B cell (primary cell): ENCODE results near the gene ACOXL. TPM values are rescaled to one million over a fixed set of nuclear protein-coding genes. Genes with fewer than 3 reads are reported as not detected.

Experiments used
- ATAC-seq: fragments of 200-7000 bp; cut with Tn5 transposase; one replicate; pipeline ENCODE4 v1.10.0; 2021; ENCODE audit warnings: low read depth, mild to moderate bottlenecking, moderate number of reproducible peaks, moderate library complexity
- CTCF ChIA-PET: fragments of 350-600 bp; sonication (Branson Sonifier 250); formaldehyde crosslinking; loops from one replicate; lab custom pipeline; 2021; ENCODE audit warnings: antibody characterized with exemption, inconsistent platforms; lab: Charles Lee
- POLR2A ChIA-PET: fragments of 350-600 bp; sonication (Branson Sonifier 250); formaldehyde crosslinking; loops from one replicate; lab custom pipeline; 2021; ENCODE audit warnings: antibody characterized with exemption; lab: Charles Lee
- DNase-seq: peaks from one replicate; pipeline ENCODE4 v3.0.0; 2013
- H2AFZ ChIP-seq: 2 replicates; pipeline ENCODE4 v1.6.1; 2012; ENCODE audit warnings: mild to moderate bottlenecking, low read depth, low read length; ENCODE audit not compliant: insufficient read depth, poor library complexity, severe bottlenecking
- H3K27ac ChIP-seq, 2 donors: 1 replicate in 1 of 2; 2 replicates in 1 of 2; pipeline ENCODE4 v1.5.1; 2012 to 2013; ENCODE audit warnings: low read length in 2 of 2, mild to moderate bottlenecking in 2 of 2, moderate library complexity in 1 of 2
- H3K27me3 ChIP-seq, 4 experiments: fragments of 200-600 bp in 1 of 4; sonication (generic) in 1 of 4; replicated peaks in 1 of 4; 1 replicate in 2 of 4; 2 replicates in 2 of 4; pipeline versions ENCODE4 v1.6.1 to v1.7.0; 2013 to 2016; ENCODE audit warnings: low read length in 3 of 4, mild to moderate bottlenecking in 2 of 4, mixed read lengths in 1 of 4, moderate library complexity in 1 of 4; ENCODE audit not compliant: insufficient read depth in 4 of 4, control insufficient read depth in 3 of 4; ENCODE audit errors: control extremely low read depth in 1 of 4
- H3K36me3 ChIP-seq, 2 experiments: replicated peaks in 1 of 2; 1 replicate in 1 of 2; 2 replicates in 1 of 2; pipeline versions ENCODE4 v1.6.1 to v1.7.1; 2013; ENCODE audit warnings: low read length in 1 of 2; ENCODE audit not compliant: insufficient read depth in 2 of 2, control insufficient read depth in 1 of 2; ENCODE audit errors: control extremely low read depth in 1 of 2, extremely low read depth in 1 of 2
- H3K4me1 ChIP-seq, 2 donors: fragments of 200-600 bp in 1 of 2; sonication (generic) in 1 of 2; 1 replicate in 1 of 2; 2 replicates in 1 of 2; pipeline versions ENCODE4 v1.5.1 to v1.6.1; 2013 to 2017; ENCODE audit warnings: low read length in 2 of 2; ENCODE audit not compliant: control insufficient read depth in 2 of 2, insufficient read depth in 2 of 2
- H3K4me2 ChIP-seq: replicated peaks from 2 replicates; pipeline ENCODE3; 2012; ENCODE audit warnings: mild to moderate bottlenecking, low read depth, low read length; ENCODE audit not compliant: poor library complexity, severe bottlenecking
- H3K4me3 ChIP-seq, 5 experiments: fragments of 200-600 bp in 1 of 5; sonication (generic) in 1 of 5; 1 replicate in 3 of 5; 2 replicates in 2 of 5; pipeline versions ENCODE4 v1.5.1 to v1.7.0; 2011 to 2016; ENCODE audit warnings: low read length in 4 of 5, mild to moderate bottlenecking in 4 of 5, low read depth in 2 of 5, control low read depth in 1 of 5, moderate library complexity in 1 of 5; ENCODE audit not compliant: insufficient read depth in 1 of 5; ENCODE audit errors: control extremely low read depth in 1 of 5, extremely low read depth in 1 of 5
- H3K79me2 ChIP-seq: fragments of 200-600 bp; sonication (generic); one replicate; pipeline ENCODE4 v1.6.0; 2016; ENCODE audit warnings: low read length; ENCODE audit not compliant: control insufficient read depth, insufficient read depth
- H3K9ac ChIP-seq: fragments of 200-600 bp; sonication (generic); 2 replicates; pipeline ENCODE4 v1.6.1; 2017; ENCODE audit warnings: mild to moderate bottlenecking, low read length, moderate library complexity
- H3K9me3 ChIP-seq, 3 donors: one replicate each; pipeline versions ENCODE4 v1.6.1 to v1.7.1; 2013; ENCODE audit warnings: low read length in 2 of 3; ENCODE audit not compliant: control insufficient read depth in 2 of 3, insufficient read depth in 1 of 3; ENCODE audit errors: control extremely low read depth in 1 of 3
- H4K20me1 ChIP-seq: 2 replicates; pipeline ENCODE4 v1.6.0; 2012; ENCODE audit warnings: mild to moderate bottlenecking, low read length; ENCODE audit not compliant: insufficient read depth, control insufficient read depth, poor library complexity, severe bottlenecking
- H3K27ac Mint-ChIP-seq: one replicate; pipeline ENCODE4 v1.8.0; 2021; ENCODE audit warnings: mixed read lengths
- H3K27me3 Mint-ChIP-seq: one replicate; pipeline ENCODE4 v1.8.0; 2021; ENCODE audit warnings: mixed read lengths
- H3K4me1 Mint-ChIP-seq: one replicate; pipeline ENCODE4 v1.8.0; 2021; ENCODE audit warnings: mixed read lengths
- H3K4me3 Mint-ChIP-seq: one replicate; pipeline ENCODE4 v1.8.0; 2021; ENCODE audit warnings: mixed read lengths
- H3K9me3 Mint-ChIP-seq: one replicate; pipeline ENCODE4 v1.8.0; 2022; ENCODE audit warnings: mixed read lengths; ENCODE audit not compliant: insufficient read depth
- EZH2 ChIP-seq: IDR thresholded peaks from 2 replicates; pipeline ENCODE4 v1.6.1; 2012; ENCODE audit warnings: borderline replicate concordance, low read depth, mild to moderate bottlenecking, moderate library complexity, low read length; ENCODE audit not compliant: insufficient read depth, poor library complexity, severe bottlenecking
- WGBS: methylation state at CpG from one replicate; pipeline ENCODE4 v1.1.5; 2013; ENCODE audit warnings: missing lambda C conversion rate; ENCODE audit not compliant: insufficient coverage; 5-methylcytosine and 5-hydroxymethylcytosine counted together
- intact Hi-C: fragments of 100-400 bp; cut with micrococcal nuclease; formaldehyde crosslinking; loops from one replicate; pipeline ENCODE4 v1.10.0; 2022
- polyA plus RNA-seq: library from polyadenylated mRNA; depleted of rRNA; stranded (reverse); fragments of >200 nt; gene quantifications from 2 replicates; pipeline ENCODE4 v1.2.3, GENCODE V29; 2012
- total RNA-seq, 2 donors: library from RNA; stranded (reverse); fragments of 120-200 nt in 1 of 2; gene quantifications; 1 replicate in 1 of 2; 2 replicates in 1 of 2; pipeline versions ENCODE4 v1.2.3 to v1.2.4, GENCODE V29; 2013 to 2022
- TF ChIP-seq, protein P1 (sequence below): fragments of 200-600 bp; IDR thresholded peaks from one replicate; pipeline ENCODE4 v1.8.0; 2022; ENCODE audit warnings: antibody characterized with exemption, mild to moderate bottlenecking

The ACOXL gene
- total and polyA plus RNA-seq, 2 donors (not counting 1 experiment from before 2014, with no cell fraction given), result 0.06 TPM; not detected in 1

DNA sequence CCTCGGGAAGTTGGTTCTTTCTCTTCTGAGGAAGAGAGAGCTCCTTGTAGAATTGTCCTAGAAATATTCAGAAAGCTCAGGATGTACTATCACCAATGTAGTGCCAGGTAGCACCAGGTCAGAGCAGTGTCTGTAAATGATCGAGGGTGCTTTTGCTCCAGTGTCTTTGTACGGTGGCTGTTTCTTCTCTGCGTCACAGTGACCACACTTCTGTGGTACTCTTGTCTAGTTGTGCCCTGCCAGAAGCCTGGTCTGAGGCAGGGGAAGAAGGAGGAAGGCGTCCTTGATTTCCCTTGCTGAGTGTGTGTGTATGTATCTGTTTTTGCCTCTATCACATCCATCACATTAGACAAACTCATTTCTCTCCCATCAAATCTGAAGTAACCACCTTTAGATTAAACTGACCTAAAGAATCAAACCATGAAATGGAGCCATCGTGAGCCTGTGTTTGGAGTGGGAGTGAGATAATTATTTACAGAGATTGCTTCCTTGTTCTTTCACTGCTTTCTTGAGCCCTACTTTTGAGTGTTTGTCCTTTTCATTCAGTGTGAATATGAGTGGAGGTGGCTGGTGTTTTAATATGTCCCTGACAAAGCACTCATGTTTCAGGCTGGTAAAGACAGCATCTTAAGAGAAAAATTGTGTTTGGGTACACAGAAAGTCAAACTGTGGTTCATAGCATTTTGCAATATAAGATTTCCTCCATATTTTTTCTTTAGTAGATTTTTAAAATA is 97.2 kb downstream of the ACOXL start:
- ChIA-PET POLR2A (no interaction called here), CTCF (no interaction called here)
- no peaks in the 10 kb centered on the region for H3K4me1 Mint-ChIP-seq
- H3K4me3 Mint-ChIP-seq, result no peak overlapping the region
- TF ChIP-seq, protein P1, sequence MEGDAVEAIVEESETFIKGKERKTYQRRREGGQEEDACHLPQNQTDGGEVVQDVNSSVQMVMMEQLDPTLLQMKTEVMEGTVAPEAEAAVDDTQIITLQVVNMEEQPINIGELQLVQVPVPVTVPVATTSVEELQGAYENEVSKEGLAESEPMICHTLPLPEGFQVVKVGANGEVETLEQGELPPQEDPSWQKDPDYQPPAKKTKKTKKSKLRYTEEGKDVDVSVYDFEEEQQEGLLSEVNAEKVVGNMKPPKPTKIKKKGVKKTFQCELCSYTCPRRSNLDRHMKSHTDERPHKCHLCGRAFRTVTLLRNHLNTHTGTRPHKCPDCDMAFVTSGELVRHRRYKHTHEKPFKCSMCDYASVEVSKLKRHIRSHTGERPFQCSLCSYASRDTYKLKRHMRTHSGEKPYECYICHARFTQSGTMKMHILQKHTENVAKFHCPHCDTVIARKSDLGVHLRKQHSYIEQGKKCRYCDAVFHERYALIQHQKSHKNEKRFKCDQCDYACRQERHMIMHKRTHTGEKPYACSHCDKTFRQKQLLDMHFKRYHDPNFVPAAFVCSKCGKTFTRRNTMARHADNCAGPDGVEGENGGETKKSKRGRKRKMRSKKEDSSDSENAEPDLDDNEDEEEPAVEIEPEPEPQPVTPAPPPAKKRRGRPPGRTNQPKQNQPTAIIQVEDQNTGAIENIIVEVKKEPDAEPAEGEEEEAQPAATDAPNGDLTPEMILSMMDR, result no peak
- no peak for TF ChIP-seq EZH2
- Histone ChIP-seq H3K79me2 (no peaks in the 10 kb centered on the region), H3K27me3 (peaks cover 0 to 6% (median 1%) of the 10 kb centered on the region in 4 experiments), H4K20me1 (no peaks in the 10 kb centered on the region), H3K9ac (no peak overlapping the region), H3K27ac (no peak overlapping the region), H3K4me3 (no peak overlapping the region), H3K9me3 (peaks cover 0 to 4% (median 0%) of the 10 kb centered on the region in 3 donors), H2AFZ (no peak overlapping the region), H3K4me2 (no peak overlapping the region), H3K36me3 (no peaks in the 10 kb centered on the region), H3K4me1 (no peaks in the 10 kb centered on the region)
- H3K27ac Mint-ChIP-seq, result no peak overlapping the region
- peaks cover 49% of the 10 kb centered on the region for H3K27me3 Mint-ChIP-seq
- intact Hi-C loops, result no loop called here
- WGBS, result 96% methylated on average over 3 of the region's 6 CpGs
- no peak for DNase-seq
- no peak for ATAC-seq
- no peaks in the 10 kb centered on the region for H3K9me3 Mint-ChIP-seq

DNA sequence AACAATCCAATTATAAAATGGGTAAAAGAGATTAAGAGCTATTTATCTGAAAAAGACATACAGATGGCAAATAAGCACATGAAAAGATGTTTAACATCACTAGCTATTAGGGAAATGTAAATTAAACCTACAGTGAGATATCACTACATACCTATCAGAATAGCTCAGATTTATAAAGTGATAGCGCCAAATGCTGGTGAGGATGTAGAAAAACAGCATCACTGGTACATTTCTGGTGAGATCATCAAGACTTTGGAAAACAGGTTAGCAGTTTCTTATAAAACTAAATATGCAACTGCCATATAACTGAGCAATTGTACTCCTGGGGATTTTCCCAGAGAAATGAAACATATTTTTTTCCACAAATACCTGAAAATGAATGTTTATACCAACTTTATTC is 100.4 kb downstream of the ACOXL start:
- Histone ChIP-seq H3K79me2 (no peaks in the 10 kb centered on the region), H4K20me1 (no peaks in the 10 kb centered on the region), H3K4me1 (no peaks in the 10 kb centered on the region), H3K36me3 (no peaks in the 10 kb centered on the region), H3K4me3 (no peak overlapping the region), H3K4me2 (no peak overlapping the region), H3K9ac (no peak overlapping the region), H3K27ac (no peak overlapping the region), H3K9me3 (no peaks in the 10 kb centered on the region), H2AFZ (no peak overlapping the region), H3K27me3 (peaks cover 0 to 3% (median 1%) of the 10 kb centered on the region in 4 experiments)
- DNase-seq, result no peak
- ChIA-PET CTCF (interaction anchor here (0.6 to 1.6 kb wide), 2 partner anchors 20 to 330 kb away, joined by 3 to 7 read pairs; no protein-coding TSS in a partner anchor), POLR2A (interaction anchor here (0.7 kb wide), 1 partner anchor 103 kb away, joined by 8 read pairs; no protein-coding TSS in a partner anchor)
- WGBS, result no CpG with 5 or more reads among the region's 1 CpG
- H3K4me3 Mint-ChIP-seq, result no peak overlapping the region
- intact Hi-C loops, result no loop called here
- TF ChIP-seq, protein P1, result no peak
- TF ChIP-seq EZH2, result no peak
- peaks cover 40% of the 10 kb centered on the region for H3K27me3 Mint-ChIP-seq
- no peaks in the 10 kb centered on the region for H3K9me3 Mint-ChIP-seq
- no peak for ATAC-seq
- H3K4me1 Mint-ChIP-seq, result no peaks in the 10 kb centered on the region
- H3K27ac Mint-ChIP-seq, result no peak overlapping the region
